T follicular helper cell (primary cell): ENCODE results near the gene WNT5A.

Experiments
- DNase-seq: peaks from one replicate; pipeline ENCODE4 v3.0.0-alpha.2; 2020; ENCODE audit warnings: low read depth

Gene WNT5A

DNA sequence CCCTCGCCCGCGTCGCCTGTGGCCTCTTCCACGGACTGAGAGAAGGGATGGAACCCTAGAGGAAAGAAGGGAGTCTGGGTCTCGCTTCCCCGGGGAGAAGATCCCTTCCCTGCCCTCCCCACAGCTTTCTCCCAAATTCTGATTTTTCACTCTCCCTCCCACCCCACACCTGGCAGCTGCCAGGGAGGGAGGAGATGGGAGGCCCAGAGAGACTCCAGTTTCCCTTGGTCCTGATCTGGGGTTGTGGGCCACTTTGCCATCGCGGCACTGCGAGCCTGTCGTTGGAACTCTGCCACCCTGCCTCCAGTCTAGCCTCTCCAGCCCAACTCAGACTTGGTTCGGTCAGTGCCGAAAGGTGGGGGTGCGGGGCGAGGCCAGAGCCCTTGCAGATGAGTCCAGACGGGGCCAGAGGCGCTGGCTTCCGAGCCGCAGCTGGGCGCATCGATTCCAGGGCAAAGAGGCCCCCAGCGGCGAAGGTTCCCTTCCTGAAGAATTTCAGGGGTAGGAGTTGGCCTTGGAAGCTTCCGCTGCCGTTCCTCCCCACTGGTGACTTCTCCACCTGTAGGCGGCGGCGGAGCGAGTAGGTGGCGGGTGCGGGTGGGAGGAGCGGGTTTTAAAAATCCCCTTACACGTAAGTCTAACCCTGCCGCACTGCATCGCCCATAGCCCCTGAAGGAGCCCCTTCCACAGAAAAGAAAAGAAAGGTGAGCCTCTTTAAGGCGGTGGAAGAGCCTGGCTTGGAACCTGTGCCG is 5.2 kb downstream of the WNT5A start:
- DNase-seq, result no peak

DNA sequence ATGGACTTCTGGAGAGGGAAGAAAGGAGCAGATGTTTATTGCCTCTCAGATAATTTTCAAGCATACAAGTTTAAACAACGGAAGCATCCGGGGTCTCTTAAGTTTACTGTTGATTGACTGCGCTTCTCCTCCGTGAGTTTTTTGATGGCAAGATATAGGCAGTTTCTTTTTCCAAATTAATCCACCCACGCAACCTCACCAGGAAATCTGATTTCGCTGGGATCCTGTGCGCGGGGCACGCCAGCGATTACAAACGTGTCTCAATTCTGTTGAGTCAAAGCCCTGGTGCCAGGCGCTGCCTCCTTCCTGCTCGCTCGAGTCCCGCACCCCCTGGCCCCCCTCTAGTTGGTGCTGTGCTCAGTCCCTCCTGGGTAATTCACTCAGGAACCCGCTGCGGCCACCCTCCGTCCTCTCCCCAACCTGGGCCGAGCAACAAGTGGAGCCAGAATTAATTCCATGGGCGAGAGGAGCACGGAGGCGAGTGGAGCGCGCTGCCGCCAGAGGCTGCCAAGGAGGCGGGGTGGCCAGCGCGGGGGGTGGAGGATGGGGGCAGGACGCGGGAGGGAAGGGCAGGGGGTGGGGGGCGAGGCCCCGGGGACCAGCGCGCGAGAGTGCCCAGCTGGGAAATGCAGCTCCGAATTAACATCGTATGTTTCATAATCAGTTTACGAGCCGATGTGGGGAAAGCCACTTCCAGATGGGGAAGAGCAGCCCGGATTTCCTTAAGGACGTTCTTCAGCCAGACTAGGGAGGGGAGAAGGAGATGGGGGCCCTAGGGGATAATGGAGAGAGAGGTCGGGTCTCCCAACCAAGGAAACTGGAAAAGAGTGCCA is 6.0 kb downstream of the WNT5A start:
- DNase-seq, result no peak

- DNase-seq, result no peak
Observed at GRCh38 chr3:55477306-55478303, 9.5 kb downstream of the WNT5A start.

DNA sequence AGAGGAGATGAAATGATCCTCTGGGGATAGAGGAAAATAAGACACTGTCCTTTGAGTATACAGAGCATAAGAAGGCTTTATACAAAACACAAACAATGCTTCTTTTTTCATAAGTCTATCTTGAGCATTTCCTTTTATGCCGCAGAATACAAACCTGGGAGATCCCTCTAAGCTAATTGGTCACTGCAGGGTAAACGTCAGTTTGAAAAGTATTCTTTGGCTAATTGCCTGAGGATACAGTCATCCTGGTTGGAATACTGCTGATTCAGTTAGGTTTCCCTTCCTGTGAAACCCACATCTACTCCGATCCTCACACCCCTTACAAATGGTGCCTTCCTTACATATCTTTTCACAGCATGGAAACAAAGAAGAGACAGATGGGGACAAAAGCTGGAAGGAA is 10.6 kb downstream of the WNT5A start:
- DNase-seq, result no peak

DNA sequence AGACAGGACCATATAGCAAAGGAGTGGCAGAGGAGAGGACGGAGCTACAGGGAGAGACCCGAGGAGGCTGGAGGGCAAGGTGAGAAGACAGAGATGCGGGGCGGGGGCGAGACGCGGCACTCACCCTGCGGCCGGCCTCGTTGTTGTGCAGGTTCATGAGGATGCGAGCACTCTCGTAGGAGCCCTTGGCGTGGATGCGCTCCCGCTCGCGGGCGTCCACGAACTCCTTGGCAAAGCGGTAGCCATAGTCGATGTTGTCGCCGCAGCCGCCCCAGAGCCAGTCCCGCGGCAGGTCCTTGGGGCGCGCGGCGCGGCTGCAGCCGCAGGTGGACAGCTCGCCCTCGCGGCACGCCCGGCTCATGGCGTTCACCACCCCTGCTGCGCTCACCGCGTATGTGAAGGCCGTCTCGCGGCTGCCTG is 12.9 kb downstream of the WNT5A start:
- no peak for DNase-seq

GRCh38 chr3:55473788-55474187 is 13.3 kb downstream of the WNT5A start:
- DNase-seq, result no peak

- no peak for DNase-seq
Observed at GRCh38 chr3:55471522-55472280, 15.4 kb downstream of the WNT5A start.

DNA sequence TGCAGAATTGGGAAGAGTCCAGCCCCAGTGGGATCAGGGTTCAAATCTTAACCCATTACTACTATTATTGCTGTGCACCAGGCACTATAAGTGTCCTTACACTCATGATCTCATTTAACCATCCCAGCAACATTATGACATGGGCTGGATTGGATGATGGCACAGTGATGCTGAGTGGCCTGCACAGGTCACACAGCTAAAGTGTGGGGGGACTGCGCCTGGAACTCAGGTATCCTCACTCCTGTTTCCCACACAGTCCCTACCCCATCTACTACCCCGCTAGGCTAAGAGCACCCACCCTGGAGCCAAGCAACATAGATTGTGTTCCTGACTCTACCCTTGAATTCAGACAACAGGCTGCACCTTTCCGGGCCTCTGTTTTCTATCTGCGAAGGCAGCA is 16.0 kb downstream of the WNT5A start:
- DNase-seq, result no peak

- DNase-seq, result no peak
Observed at GRCh38 chr3:55469957-55470526, 17.1 kb downstream of the WNT5A start.

- no peak for DNase-seq
Observed at GRCh38 chr3:55468251-55468650, 18.9 kb downstream of the WNT5A start.

DNA sequence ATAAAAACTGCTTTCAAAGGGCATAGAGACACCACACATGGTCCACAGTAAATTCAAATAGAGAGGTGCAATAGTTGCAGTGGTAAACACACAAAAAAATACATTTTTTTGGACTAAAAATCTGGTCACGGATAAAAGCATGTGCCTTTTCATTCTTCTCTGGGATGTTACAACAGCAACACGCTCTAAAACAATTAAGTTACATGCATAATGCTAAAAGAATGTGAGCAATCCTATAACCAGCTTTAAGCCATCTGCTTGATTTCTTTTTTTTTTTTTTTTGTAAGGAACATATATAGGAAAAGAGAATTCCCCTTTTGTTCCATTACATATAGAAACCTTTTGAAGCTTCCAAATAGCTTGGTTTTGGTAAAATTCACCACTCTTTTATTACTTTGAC is 20.0 kb downstream of the WNT5A start:
- no peak for DNase-seq

DNA sequence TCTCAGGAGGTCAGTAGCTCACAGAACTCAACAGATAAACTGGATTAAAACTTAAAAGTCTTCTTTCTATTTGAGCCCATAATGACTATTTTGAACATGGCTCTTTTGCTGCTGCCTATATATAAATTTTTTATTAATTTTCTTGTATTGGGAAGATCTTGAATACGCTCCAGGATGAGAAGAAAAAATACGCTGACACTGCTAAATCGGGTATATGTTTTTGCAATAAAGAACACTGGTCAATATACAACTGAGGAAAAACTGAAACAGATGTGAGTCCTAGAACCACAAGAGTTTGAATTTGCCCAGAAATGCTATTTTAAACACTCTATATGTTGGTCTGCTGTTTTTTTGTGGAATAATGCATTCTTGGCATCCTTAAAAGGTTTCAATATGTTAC is 20.6 kb downstream of the WNT5A start:
- DNase-seq, result no peak

- DNase-seq, result no peak
Observed at GRCh38 chr3:55461896-55462295, 25.2 kb downstream of the WNT5A start.

DNA sequence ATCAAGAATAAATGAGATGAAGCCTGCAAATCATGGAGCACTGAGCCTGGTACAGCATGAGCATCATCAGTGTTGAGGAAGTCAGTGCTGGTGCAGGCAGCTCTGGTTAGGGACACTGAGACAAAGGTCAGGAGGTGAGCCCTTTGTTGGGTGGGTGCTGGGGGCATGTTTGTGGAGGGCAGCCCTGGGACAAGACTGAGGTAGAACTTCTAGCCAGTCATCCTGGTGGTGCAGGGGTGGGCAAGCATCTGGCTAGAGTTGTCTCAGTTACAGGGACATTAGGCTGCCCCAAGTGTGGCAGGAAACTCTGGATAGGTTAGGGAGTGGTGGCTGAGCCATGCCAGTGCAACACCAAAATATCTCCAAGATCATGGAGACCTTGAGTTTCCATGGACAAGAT is 27.3 kb downstream of the WNT5A start:
- no peak for DNase-seq

- no peak for DNase-seq
Observed at GRCh38 chr3:55458181-55458790, 28.8 kb downstream of the WNT5A start.

- no peak for DNase-seq
Observed at GRCh38 chr3:55455915-55456314, 31.2 kb downstream of the WNT5A start.

DNA sequence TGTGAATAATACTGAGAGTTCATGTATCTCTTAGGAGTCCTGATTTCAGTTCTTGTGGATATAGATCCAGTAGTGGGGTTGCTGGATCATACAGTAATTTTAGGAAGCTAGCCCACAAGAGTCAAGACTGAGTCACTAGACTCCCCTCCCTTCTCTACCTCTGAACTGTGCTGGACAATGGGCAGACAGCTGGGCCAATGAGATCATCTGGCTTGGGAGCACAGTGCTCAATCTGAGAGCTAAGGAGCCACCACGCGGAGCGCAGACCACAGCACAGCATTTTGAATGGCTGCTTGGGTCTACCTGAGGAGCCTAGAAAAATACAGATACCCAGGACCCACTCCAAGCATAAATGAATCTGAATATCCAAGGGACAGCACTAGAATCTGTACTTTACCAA is 32.5 kb downstream of the WNT5A start:
- DNase-seq, result no peak

DNA sequence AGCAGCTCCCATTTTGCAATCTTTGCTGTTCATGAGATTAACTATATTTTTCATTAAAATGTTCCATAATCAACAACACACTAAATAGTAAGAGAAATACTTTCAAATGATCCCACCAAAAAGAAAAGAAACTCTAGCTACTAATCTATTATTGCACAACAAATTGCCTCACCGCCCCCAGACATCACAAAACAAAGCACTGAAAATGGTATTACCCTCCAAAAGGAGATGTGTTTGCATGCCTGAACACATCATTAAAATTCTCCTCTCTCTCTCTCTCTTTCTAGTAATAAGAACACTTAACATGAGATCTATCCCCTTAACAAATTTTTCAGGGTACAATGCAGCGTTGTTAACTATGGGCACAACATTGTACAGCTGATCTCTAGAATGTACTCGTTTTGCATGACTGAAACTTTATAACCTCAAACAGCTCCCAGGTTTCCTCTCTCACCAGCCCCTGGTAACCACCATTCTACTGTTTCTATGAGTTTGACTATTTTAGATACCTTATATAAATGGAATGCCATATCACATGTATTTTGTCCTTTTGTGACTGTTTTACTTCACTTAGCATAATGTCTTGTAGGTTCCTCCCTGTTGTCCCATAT is 33.1 kb downstream of the WNT5A start:
- no peak for DNase-seq

DNA sequence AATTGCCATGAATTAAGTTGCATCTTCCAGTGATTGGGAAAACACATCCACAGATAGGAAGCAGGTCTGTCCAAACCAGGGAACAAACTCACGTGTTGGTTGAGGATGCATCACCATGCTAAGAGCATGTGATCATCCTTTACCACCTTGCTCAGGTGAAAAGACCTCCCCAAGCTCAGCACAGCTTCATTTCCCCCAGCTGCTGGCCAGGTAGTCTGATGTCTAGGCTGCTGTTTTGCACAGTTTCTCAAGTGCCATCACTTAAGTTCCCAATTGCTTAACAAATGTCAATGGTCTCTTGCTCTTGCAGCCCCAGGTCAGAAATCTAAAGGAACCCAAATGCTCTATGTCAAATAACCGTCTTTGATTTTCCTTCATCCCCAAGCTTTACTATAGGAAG is 34.2 kb downstream of the WNT5A start:
- DNase-seq, result no peak

GRCh38 chr3:55449527-55449926 is 37.6 kb downstream of the WNT5A start:
- DNase-seq, result no peak
